Measurements from ENCODE around the gene TMEM217.

DNA sequence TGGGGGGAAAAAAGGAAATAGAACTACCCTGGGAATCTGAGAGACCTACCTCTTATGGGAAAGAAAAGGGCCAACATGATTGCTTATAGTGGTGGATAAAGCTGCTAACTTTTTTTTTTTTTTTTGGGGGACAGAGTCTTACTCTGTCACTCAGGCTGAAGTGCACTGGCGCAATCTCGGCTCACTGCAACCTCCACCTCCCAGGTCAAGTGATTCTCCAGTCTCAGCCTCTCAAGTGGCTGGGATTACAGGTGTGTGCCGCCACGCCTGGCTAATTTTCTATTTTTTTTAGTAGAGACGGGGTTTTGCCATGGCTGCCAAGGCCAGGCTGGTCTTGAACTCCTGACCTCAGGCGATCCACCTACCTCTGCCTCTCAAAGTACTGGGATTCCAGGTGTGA is 39.9 kb downstream of the TMEM217 start:
- no peak for TF ChIP-seq POLR2A (IDR thresholded peaks at IDR 0.05)
- TF ChIP-seq, protein P1, sequence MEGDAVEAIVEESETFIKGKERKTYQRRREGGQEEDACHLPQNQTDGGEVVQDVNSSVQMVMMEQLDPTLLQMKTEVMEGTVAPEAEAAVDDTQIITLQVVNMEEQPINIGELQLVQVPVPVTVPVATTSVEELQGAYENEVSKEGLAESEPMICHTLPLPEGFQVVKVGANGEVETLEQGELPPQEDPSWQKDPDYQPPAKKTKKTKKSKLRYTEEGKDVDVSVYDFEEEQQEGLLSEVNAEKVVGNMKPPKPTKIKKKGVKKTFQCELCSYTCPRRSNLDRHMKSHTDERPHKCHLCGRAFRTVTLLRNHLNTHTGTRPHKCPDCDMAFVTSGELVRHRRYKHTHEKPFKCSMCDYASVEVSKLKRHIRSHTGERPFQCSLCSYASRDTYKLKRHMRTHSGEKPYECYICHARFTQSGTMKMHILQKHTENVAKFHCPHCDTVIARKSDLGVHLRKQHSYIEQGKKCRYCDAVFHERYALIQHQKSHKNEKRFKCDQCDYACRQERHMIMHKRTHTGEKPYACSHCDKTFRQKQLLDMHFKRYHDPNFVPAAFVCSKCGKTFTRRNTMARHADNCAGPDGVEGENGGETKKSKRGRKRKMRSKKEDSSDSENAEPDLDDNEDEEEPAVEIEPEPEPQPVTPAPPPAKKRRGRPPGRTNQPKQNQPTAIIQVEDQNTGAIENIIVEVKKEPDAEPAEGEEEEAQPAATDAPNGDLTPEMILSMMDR (IDR thresholded peaks at IDR 0.05): no peak
